HG02642 (cell line): ENCODE results near the gene EFEMP1.

ENCODE experiments used
- ATAC-seq: cut with Tn5 transposase; IDR thresholded peaks from one replicate; pipeline ENCODE4 v1.9.1; 2021; ENCODE audit warnings: mild to moderate bottlenecking; ENCODE audit not compliant: unreplicated experiment, poor library complexity

The EFEMP1 gene

DNA sequence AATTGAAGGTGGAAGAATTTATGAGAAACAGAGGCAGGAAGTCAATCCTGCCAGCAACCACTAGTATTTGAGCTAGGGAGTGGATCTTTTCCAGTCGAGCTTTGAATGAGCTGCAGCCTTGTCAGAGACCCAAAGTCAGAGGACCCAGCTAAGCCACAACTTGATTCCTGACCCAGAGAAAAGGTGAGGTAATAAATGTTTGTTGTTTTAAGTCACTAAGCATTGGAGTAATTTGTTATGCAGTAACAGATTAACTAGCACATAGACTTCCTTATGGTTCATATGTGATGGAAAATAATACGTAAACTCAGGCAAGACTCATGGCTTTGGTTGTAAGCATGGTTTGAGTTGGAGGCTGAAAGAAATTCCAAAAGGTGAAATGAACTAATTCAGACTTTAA lies 21.6 kb downstream of the EFEMP1 start:
- ATAC-seq, result no peak

DNA sequence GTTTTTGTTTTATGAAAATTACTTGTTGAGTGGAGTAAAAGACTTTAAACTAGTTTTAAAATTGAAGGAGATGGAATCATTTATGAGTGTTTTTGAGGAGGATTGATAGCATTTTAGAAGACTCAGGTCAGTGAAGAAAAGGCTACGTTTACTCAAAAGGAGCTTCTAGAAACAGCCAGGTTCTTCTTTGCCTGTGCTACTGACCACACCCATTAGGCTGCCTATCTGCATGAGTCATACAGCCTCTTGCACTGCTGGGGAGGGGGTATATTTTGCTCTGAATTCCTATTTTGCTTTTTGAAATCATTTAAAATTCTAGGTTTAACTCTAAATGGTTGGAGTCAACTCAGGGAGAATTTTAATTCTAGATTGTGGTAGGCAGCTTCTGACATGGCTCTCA lies 22.3 kb downstream of the EFEMP1 start:
- ATAC-seq, result no peak

DNA sequence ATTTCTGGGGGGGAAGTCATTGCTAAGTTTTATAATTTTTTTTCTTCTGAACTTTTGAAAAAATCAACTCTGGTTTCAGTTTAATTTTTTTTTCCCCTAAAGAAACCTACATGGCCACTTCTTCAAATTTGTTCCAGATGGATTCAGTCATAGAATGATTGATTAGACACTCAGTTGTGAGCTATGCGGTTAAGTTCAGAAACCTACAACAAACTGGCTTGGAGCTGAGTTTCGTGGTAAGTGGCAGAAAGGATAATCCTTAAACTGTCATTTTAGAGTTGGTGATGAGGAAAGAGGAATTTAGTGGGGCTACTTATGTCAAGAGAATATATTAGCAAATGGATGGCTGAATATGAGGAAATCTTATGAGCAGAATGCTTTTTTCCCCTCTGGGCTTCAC lies 23.7 kb downstream of the EFEMP1 start:
- no peak for ATAC-seq

- ATAC-seq, result no peak
These were observed 25.1 kb downstream of the EFEMP1 start for GRCh38 chr2:55898386-55899040.

DNA sequence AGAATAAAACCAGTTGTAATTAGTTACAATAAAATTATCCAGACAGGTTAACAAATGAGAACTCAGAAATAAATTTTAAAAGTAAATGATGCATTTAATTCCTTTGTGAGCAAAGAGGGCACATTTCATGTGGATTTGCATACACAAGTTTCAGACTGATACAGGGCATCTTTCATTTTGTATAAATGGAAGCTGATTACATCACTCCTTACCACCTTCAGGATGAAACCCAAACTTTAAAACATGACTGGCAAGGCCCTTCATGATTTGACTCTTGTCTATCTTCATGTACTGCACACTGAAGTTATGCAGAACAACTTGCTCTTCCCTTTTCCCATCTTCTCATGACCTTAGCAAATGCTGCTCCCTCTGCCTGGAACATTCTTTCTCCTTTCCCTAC lies 26.9 kb downstream of the EFEMP1 start:
- no peak for ATAC-seq

- ATAC-seq, result no peak
These were observed 28.9 kb downstream of the EFEMP1 start for GRCh38 chr2:55894720-55895119.

DNA sequence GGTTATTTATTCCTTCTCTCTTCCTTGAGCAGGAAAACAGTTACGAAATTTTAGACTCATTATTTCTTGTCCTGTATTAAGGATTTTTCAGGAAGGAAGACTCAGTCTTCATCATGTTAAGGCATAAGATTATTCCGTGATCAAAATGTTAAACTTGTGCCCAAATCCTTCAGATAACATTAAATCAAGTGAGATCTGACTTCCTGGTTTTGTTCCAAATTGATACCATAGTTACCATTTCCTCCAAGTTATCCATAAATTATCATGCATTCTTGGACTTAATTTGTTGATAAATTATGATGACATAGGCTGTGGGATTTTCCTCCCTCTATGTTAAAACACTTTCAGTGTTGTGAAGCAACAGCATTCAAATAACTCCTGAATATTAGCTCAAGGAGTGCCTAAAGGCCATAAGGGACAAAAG lies 31.9 kb downstream of the EFEMP1 start:
- ATAC-seq, result no peak

DNA sequence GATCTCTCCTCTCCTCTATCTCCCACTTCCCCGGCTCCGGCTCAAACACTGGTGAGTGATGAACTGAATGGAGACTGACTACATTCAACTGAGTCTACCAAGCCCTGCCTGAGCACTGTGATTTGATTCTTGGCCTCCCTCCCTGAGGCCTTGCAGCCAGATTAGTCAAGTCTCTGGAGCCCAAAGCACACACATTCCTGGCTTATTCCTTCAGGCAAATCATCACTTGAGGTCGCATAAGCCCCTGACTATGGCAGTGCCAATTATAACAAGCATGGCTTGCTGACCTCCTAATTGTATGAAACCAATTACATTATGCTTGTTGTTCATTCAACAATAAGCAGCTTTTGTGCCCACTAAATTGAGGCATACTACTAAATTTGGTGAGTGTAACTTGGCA lies 34.6 kb downstream of the EFEMP1 start:
- ATAC-seq, result no peak

- ATAC-seq, result no peak
These were observed 35.5 kb downstream of the EFEMP1 start for GRCh38 chr2:55887901-55888624.

- ATAC-seq, result no peak
These were observed 36.2 kb downstream of the EFEMP1 start for GRCh38 chr2:55887351-55887750.

DNA sequence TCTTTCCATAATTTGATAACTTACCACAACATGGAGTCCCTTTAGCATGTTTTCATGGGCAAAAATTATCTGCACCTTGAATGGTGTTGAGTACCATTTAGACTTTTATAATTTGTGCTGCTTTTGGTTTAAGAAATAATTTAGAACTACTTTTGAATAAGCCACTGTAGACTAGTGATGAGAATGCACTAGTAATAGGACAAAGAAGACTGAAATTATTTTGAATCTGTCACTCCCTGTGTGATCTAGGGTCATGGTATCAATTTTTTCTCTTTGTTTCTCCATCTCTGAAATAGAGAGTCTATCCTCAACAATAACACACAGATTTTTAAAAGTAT lies 37.7 kb downstream of the EFEMP1 start:
- no peak for ATAC-seq

GRCh38 chr2:55885127-55885943 lies 38.2 kb downstream of the EFEMP1 start:
- no peak for ATAC-seq

DNA sequence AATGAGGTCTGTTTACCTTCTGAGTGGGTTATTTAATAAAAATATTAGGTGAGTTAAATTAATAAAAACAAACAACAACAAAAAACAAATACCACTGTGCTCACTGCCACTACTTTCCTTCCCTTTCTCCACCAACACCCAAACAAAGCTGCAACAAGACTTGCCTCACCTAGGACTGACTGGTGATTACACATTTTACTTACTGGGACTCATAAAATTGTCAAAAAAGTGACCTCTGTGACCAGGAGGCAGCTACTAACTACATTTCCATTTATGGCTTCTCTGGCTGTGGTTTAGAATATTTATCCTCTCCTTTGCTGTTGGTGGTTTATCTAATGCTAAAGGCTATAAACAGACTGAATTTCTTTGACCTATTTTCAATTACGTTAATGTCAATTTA lies 39.8 kb downstream of the EFEMP1 start:
- no peak for ATAC-seq

GRCh38 chr2:55883357-55883756 lies 40.2 kb downstream of the EFEMP1 start:
- ATAC-seq, result no peak

DNA sequence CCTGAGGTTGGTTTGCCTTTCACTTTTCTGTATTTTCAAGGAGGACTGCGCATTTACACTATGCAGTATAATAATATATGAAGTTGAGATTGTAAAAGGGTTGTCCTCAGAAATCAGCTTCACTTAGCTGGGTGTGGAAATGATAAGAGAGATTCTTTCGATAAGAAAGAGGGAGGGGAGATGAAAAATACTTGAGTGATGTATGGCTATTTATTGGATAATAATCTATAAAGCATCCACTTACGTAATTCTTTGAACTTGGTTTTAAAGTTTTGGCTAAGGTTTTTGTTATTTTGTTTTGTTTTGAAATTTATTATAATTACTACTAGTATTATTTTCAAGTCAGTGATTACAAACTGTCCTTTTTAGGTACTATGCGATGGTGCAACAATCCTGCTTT lies 40.6 kb downstream of the EFEMP1 start:
- no peak for ATAC-seq

DNA sequence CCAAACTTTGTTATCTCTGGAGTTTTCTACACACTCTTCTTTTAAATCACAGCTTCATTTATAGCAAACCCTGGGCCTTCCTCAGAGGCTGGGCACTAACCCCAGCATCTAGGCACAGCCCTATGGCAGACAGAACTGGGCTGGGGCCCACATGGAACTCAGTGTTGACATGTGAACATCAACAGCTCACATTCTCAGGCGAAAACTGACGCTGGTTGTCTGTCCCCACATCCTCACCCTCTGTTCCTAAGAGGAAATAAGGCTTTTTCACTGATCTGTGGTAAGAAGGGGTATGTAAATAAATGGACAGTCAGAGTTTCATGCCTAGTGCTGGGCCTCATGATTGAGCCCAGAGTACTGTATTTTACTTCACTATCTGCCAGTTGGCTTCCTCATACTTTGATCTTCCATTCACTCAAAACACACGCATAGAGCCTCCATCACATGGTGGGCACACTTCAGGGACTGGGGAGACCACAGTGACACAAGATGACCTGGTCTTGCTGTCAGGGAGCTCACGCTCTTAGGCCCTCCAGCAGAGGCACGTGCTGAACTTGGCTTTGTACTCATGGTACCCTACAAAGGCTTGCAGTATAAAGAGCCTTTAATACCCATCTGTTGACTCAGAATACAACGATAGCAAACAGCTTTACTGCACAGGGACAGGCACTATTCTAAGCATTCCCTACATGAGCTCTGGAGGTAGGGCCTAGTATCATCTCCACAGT lies 43.0 kb downstream of the EFEMP1 start:
- ATAC-seq, result no peak

- ATAC-seq, result no peak
These were observed 43.6 kb downstream of the EFEMP1 start for GRCh38 chr2:55879976-55880375.

- ATAC-seq, result no peak
These were observed 46.5 kb downstream of the EFEMP1 start for GRCh38 chr2:55877087-55877436.

DNA sequence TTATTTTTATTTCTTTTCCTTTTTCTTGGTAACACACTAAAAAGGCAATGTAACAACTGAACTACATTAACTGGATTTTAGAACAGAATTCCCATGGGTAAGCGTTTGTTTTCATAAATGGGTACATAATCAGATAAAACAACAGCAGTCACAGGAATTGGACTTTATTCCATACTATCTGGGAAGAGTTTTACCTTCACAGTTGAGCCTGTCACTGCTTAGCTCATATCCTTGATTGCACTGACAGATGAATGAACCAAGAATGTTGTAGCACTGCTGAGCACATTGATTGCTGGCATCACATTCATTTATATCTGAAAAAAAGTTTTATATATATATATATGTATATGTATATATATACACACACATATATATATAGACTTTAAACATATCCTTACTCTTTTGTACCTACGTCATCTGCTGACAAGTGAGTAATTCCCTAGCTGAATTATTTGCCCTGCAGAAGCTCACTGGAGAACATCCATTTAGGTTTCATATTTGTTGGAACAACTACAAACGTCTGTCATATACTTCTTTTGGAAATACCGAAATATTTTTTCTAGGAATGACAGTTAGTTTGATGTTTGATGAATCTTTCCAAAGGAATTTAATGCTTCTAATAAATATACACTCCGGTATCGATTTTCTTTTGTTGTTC lies 47.0 kb downstream of the EFEMP1 start:
- no peak for ATAC-seq

- ATAC-seq, result no peak
These were observed 48.0 kb downstream of the EFEMP1 start for GRCh38 chr2:55875434-55876135.
